Measurements from ENCODE around the gene CAV3.

GRCh38 chr3:8769088-8769822 lies 35.7 kb downstream of the CAV3 start, which contains the start of gene OXTR:
- TF ChIP-seq CTCF (IDR thresholded peaks at IDR 0.05 in 4 of 5, conservative IDR thresholded peaks at IDR 0.05 in 1 of 5) (peak; percentile 91 to 100 (median 97)), POLR2A (IDR thresholded peaks at IDR 0.05) (no peak)
